ENCODE data around the gene CISH.

Gene CISH

GRCh38 chr3:50635066-50635465 lies 23.5 kb upstream of the CISH start:
- DNase-seq: no peak

DNA sequence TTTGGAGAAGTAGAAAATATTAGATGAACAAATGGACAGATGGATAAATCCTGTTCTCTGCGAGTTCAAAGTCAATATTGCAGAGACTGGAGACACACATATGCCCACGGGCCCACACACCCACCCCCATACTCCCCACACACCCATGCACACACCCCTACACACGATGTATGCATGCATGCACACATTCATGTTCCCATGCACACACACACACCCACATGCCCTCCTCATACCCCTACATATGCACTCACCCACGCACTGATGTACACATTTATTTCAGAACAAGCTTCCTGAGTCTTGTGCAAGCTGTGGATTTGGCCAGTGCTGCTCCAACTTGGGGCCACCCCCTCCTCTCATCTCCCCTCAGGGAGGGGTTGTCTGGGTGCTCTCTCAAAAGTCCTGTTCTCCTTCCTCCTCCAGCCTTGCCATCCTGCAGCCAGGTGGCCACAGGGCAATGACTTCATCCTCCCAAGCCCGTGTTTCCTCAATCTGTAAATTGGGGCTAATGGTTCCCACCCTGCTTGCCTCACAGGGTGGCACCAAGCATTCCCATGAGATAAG lies 21.7 kb upstream of the CISH start:
- no peak for DNase-seq

- DNase-seq: no peak
Observed at GRCh38 chr3:50632450-50632849, 20.9 kb upstream of the CISH start.

DNA sequence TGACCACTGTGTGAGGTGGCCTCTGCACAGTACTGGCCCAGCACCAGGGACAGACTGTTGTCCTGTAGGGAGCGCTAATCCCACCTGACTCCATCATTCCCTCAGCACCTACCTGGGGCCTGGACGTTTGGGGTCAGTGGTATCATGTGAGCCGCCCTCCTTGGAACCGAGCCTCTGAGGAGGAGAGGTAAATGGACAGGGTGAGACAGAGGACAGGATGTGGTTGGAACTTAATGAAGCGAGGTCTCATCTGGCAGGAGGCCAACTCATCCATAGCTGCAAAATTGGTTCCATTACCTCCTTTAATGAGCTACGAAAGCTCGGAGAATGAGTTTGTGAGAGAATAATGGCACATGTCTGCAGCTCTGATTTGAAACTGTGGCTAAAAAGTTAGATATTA lies 19.3 kb upstream of the CISH start:
- no peak for DNase-seq

DNA sequence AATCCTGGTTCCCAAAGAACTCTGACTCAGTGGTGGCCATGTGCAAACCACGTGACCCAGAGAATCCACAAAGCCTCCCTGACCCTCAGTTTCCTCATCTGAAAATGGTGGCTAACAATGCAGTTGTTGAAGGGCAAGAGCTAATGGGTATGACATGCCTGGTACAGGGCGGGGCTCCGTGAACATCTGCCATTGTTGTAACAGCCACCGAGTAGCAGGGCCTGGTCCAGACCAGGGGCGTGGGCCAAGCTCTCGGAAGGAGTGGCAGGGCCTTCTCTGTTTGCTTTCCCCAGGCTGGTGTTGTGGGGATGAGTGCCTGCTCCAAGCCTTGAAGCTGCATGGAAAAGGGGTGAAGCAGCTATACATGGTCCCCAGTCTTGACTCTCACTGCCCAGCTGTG lies 18.8 kb upstream of the CISH start:
- no peak for DNase-seq

DNA sequence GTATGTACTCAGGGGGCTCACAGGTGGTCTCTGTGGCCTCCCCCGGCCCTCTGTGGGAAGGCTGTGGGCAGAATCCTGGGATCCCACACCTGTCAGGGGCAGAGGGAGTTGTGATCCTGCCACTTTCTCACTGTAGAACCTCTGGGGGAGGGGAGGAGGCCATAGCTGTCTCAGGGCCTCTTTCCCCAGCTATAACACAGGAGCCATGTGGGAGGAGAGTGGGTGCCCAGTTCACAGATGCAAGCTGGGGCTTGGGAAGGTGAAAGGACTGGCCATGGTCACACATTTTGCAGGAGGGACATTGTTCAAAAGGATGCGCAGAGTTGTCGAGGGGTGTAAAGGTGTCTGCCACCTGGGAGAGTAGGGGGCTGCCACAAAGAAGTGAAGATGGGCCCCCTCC lies 17.0 kb upstream of the CISH start:
- DNase-seq: no peak

- no peak for DNase-seq
Observed at GRCh38 chr3:50627407-50628051, 16.0 kb upstream of the CISH start.

DNA sequence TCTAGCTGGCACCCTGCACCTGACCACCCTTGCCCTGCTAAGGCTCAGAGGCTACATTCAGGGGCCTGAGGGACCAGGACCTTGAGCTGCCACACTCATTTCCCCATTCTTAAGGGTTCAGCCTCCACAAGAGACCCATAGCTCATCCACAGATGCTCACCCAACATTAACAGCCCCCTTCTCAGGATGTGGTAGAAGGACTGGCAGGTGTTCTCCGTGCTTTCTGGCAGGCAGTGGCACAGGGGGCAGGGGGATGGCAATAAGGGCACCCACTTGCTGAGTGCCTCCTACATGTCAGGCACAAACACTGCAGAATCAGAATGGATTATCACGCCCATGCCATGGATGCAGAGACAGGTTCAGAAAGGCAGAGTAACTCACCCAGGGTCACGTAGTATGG lies 14.8 kb upstream of the CISH start:
- DNase-seq: no peak

DNA sequence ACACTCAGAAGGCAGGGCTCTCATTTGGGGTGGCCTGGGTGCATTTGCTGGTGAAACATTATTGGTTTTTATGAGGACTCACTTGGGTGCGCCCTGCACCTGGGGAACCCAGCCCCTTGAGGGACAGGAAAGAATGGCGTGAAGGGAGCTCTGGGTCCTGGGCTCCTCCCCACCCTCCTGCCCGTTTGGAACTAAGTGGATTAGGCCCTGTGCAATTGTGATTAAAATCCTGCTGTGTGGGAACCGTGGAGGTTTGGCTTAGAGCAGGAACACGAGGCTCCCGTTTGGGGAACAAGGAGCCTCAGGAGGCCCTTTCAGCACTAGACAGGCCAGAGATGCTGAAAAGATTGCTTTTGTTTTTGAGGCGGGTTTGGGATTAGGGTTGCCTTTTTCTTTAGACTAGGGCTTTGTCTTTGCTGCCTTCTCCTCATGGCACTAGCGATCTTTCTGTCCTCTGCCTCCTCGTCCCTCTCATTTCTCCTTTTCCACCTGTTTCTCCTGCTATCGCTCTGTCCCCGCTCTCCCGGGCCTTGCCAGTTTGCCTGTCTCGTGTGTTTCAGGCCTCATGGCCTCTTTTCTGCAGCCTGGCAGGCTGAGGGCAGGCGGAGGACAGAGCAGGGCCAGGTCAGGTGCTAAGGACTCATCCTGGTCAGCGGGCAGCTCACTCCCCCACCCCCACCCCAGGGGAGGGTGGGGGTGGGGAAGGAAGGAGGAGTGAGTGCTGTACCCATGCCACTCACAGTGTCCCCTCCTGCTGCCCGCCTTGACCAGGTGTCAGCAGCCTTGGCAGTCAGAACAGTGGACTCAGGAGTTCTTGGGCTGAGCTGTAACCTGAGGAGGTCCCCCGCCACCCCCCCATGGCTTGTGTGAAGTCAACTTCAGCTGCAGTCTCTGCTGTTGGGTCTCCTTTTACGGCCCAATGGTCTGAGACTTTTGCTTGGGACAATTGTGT lies 13.9 kb upstream of the CISH start:
- DNase-seq: no peak

DNA sequence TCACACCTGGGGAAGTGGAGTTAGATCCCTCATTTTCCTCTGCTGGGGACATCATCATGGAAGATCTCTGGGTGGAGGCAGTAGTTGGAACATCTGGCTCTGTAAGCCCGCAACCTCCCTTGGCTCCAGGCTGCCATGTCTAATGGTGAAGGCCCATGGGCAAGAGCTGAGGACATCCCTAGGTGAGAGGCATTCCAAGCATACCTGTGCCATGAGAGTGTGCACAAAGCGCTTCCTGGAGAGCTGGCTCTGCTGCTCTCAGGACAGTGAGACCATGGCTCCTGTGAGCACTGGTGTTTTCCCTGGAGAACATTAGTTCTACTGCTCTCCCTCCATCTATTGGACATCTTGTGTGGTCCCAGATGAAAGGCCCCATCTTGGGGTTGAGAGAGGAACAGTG lies 13.1 kb upstream of the CISH start:
- no peak for DNase-seq

GRCh38 chr3:50623840-50624474 lies 12.4 kb upstream of the CISH start:
- DNase-seq: no peak

GRCh38 chr3:50622881-50623280 lies 11.3 kb upstream of the CISH start:
- no peak for DNase-seq

GRCh38 chr3:50620820-50621219 lies 9.2 kb upstream of the CISH start:
- DNase-seq: no peak

DNA sequence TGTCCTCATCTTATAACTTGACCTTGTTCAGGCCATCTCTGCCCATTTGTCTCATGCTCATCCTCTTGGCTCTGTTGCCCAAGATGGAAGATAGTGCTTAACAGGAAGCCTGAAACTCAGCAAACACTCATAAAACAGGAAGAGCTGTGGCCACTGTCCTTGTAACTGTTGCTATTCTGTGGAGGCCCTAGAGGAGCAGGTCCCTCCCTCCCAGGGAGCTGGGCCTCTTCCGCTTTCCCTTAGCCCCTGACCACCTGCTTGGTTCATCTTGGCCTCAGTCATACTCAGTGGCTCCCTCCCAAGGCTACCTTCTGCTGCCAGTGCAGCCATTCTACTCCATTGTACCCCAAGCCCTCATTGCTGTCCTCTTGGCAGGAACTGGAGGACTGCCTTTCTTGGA lies 8.8 kb upstream of the CISH start:
- DNase-seq: no peak

GRCh38 chr3:50617911-50618481 lies 6.4 kb upstream of the CISH start:
- DNase-seq: no peak

GRCh38 chr3:50617096-50617791 lies 5.7 kb upstream of the CISH start, which contains the start of gene MAPKAPK3:
MAPKAPK3 (plus strand) TSS chr3:50617151; CDS start chr3:50617566, 415 bp downstream.
- DNase-seq: no peak

GRCh38 chr3:50616770-50617095 lies 5.2 kb upstream of the CISH start:
- DNase-seq: peak; percentile 63

- peak; percentile 39 for DNase-seq
Observed at GRCh38 chr3:50616003-50616769, 4.6 kb upstream of the CISH start.

GRCh38 chr3:50615190-50615589 lies 3.6 kb upstream of the CISH start:
- no peak for DNase-seq

DNA sequence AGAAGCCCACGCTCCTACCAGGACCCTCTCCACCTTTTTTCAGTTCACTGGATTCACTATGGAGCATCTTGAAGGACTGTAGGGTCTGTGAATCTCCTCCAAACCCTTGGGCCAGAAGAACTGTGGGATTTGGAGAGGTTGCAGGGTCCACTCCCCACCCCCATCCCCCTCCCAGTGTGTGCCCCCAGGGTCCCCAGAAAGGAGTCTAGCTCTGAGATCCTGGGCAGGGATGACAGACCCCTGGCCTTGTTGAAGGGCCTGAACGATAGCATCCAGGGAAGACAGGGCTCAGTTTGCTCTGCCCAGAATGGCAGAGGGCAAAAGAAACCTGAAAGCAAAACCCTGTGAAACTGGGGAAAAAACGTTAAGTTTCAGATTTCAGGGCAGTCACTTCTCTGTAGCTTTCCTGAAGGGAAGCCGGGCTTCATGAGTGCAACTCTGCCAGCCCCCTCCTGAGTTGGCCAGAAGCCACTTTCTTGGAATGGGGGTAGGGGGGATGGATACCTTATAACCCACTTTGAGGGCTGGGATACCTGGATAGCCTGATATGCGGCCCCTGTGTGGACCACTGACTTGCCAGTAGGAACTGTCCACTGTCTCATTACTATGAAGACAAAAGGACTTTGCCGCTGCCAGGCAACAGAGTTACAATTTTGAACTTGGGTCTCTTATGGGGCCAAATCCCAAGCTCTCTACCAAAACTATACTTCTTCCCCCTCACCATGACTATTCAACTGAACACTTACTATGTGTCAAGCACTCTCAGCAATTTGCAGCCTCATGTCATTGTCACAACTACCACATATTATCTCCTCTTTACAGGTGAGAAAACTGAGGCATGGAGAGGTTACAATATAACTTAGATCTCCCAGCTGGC lies 1.6 kb upstream of the CISH start:
- DNase-seq: no peak
